SH-SY5Y (cell line): ENCODE results near the gene KHSRP.

Experiments used
- GATA2 ChIP-seq: IDR thresholded peaks from 2 replicates; pipeline ENCODE4 v1.6.1; 2011; ENCODE audit warnings: mild to moderate bottlenecking, low read depth, low read length
- GATA3 ChIP-seq: IDR thresholded peaks from 2 replicates; pipeline ENCODE4 v1.6.1; 2011; ENCODE audit warnings: low read depth, mild to moderate bottlenecking, low read length, moderate library complexity

DNA sequence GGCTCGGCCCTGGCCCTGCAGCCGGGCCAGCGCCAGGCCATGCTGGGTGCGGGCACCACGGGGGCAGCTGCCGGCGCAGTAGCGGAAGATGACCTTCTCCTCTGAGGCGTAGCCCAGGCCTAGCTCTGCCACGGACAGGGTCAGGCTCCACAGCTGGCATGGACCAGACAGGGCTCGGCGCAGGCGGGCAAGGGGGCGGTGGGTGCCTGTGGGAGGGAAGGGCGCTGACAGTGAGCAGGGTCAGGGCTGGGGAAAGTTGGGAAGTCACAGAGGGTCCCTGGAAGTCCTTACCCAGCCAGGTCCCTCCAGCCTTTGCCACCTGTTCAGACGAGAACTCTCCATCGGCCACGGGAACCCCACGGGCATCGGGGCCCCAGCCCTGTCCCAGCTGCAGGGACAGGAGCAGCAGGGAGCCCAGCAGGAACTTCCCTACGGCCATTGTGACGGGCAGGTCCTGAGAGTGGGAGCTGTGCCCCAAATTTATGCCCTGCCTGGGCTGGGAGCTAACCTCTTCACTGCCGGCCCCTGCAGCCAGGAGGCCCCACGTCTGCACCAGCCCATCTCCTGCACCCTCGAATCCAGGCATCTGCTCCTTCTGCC lies 49.1 kb downstream of the KHSRP start, which contains the start of gene PSPN:
- no peak for TF ChIP-seq GATA2
- no peak for TF ChIP-seq GATA3
